Measurements from ENCODE around the gene ZNF677. TPM values are rescaled to one million over a fixed set of nuclear protein-coding genes. Genes with fewer than 3 reads are reported as not detected.

The ZNF677 gene
- total and polyA plus RNA-seq, 9 of the 15 experiments (the other 6 are each of a cell fraction or from before 2014, with no cell fraction given) = 1.5 to 2.3 (median 1.8) TPM

DNA sequence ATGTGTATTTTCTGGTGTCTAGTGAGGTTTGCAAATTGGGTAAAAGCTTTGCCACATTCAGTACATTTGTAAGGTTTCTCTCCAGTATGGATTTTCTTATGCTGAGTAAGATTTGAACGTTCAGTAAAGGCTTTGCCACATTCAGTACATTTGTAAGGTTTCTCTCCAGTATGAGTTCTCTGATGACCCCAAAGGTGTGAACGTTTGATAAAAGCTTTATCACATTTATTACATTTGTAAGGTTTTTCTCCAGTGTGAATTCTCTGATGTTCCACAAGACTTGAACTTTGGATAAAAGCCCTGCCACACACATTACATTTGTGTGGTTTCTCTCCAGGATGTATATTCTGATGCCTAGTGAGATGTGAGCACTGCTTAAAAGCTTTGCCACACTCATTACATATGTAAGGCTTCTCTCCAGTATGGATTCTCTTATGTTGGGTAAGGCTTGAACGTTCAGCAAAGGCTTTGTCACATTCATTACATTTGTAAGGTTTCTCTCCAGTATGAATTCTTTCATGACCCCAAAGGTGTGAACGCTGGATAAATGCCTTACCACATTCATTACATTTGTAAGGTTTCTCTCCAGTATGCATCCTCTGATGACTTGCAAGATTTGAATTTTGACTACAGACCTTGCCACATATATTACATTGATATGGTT is 17.4 kb downstream of the ZNF677 start:
- ChIA-PET CTCF (ENCODE audit: low intra/inter-chr PET ratio) (no interaction called here), POLR2A (interaction anchor here (0.8 kb wide), 1 partner anchor 79 kb away, joined by 3 read pairs; no protein-coding TSS in a partner anchor)
- no peak for DNase-seq (ENCODE audit: extremely low read depth in 1 of 4, low spot score in 3 of 4)
- H3K9ac ChIP-seq (ENCODE audit: insufficient read depth in 1 of 2, low read depth in 2 of 2, low read length in 2 of 2) = no peak overlapping the region
- no peaks in the 10 kb centered on the region for H3K36me3 ChIP-seq (ENCODE audit: control insufficient read depth, insufficient read depth, low read length)
- no peaks in the 10 kb centered on the region for H3K9me3 ChIP-seq (replicated peaks; ENCODE audit: control insufficient read depth, insufficient read depth, low read depth, low read length)
- no peak overlapping the region for H3K4me2 ChIP-seq (ENCODE audit: insufficient read depth, low read length)
- intact Hi-C loops (cut with micrococcal nuclease) (no loop called here), in situ Hi-C loops (cut with MboI) (no loop called here)
- H3K79me2 ChIP-seq (ENCODE audit: control insufficient read depth, insufficient read depth, low read length) = no peaks in the 10 kb centered on the region
- 0% methylated on average over 4 of the region's 4 CpGs for WGBS (ENCODE audit: insufficient coverage, low coverage, missing lambda C conversion rate)
- no TSS peak for BruUV-seq (replicated peaks)
- no peaks in the 10 kb centered on the region for H3K9me1 ChIP-seq (ENCODE audit: control insufficient read depth, insufficient read depth, low read length)
- no peaks in the 10 kb centered on the region for H3K27me3 ChIP-seq (ENCODE audit: control insufficient read depth in 2 of 2, insufficient read depth in 2 of 2, low read length in 2 of 2)
- no peak overlapping the region for H3K4me3 ChIP-seq
- H4K20me1 ChIP-seq (replicated peaks; ENCODE audit: control insufficient read depth, insufficient read depth, low read length) = no peaks in the 10 kb centered on the region
- no peaks in the 10 kb centered on the region for H3K4me1 ChIP-seq (replicated peaks in 1 of 2; ENCODE audit: control insufficient read depth in 2 of 2, insufficient read depth in 2 of 2, low read length in 2 of 2)
- ATAC-seq = no peak
- no peak overlapping the region for H3K27ac ChIP-seq (ENCODE audit: extremely low read depth, low read depth, low read length)
- peak; percentile 95 for TF ChIP-seq ZNF274 (IDR thresholded peaks at IDR 0.05; ENCODE audit: borderline replicate concordance, low read depth, low read length)
- TF ChIP-seq ZBTB17 (CRISPR knock-in tag; IDR thresholded peaks at IDR 0.05) = no peak
- no peak for TF ChIP-seq ZNF431 (CRISPR knock-in tag; IDR thresholded peaks at IDR 0.05)
- TF ChIP-seq XRCC4 (IDR thresholded peaks at IDR 0.05; ENCODE audit: extremely low read depth, insufficient read depth, insufficient read length) = no peak
- no peak for TF ChIP-seq BDP1 (IDR thresholded peaks at IDR 0.05; ENCODE audit: insufficient read depth, insufficient read length)
- TF ChIP-seq CC2D1A (IDR thresholded peaks at IDR 0.05) = no peak
- no peak overlapping the region for H2AFZ ChIP-seq (ENCODE audit: low read depth, low read length)
- no peak for FAIRE-seq

DNA sequence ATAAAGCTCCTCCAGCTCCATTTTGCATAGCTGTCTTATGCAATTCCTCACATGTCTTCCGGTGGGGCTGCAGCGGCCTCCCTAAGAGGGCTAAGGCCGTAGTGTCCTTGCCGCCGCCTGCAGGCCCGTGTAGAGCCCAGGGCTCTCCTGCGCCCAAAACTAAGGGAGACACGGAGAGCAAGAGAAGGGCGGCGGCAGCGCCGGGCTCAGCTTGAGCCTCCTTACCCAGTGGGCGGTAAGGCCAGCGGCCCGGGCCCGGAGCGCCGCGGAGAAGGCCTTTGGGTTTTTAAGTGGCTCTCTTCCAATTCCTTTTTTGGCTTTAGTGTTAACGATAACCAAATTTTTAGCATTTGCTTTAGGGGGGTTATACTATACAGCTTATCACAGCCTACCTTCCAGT is 30.1 kb downstream of the ZNF677 start:
- DNase-seq (ENCODE audit: extremely low read depth in 1 of 4, low spot score in 3 of 4) = no peak
- no TSS peak for BruUV-seq (replicated peaks)
- no peak overlapping the region for H3K9ac ChIP-seq (ENCODE audit: insufficient read depth in 1 of 2, low read depth in 2 of 2, low read length in 2 of 2)
- H3K27ac ChIP-seq (ENCODE audit: extremely low read depth, low read depth, low read length) = no peak overlapping the region
- no peak for ATAC-seq
- FAIRE-seq = no peak
- peaks cover 2% of the 10 kb centered on the region; the same call in 1 of the 2 replicates for H3K9me3 ChIP-seq (replicated peaks; ENCODE audit: control insufficient read depth, insufficient read depth, low read depth, low read length)
- H3K9me1 ChIP-seq (ENCODE audit: control insufficient read depth, insufficient read depth, low read length) = no peaks in the 10 kb centered on the region
- H2AFZ ChIP-seq (ENCODE audit: low read depth, low read length) = no peak overlapping the region
- no peaks in the 10 kb centered on the region for H3K79me2 ChIP-seq (ENCODE audit: control insufficient read depth, insufficient read depth, low read length)
- CTCF ChIA-PET (ENCODE audit: low intra/inter-chr PET ratio) = no interaction called here
- H3K27me3 ChIP-seq (ENCODE audit: control insufficient read depth in 2 of 2, insufficient read depth in 2 of 2, low read length in 2 of 2) = no peaks in the 10 kb centered on the region; a peak in 1 of 5 replicates
- in situ Hi-C loops (cut with MboI) = no loop called here
- no peak overlapping the region for H3K4me3 ChIP-seq
- no peak overlapping the region for H3K4me2 ChIP-seq (ENCODE audit: insufficient read depth, low read length)
- POLR2A ChIA-PET = no interaction called here
- no peaks in the 10 kb centered on the region for H4K20me1 ChIP-seq (replicated peaks; ENCODE audit: control insufficient read depth, insufficient read depth, low read length)
- H3K36me3 ChIP-seq (ENCODE audit: control insufficient read depth, insufficient read depth, low read length) = no peaks in the 10 kb centered on the region
- intact Hi-C loops (cut with micrococcal nuclease) = no loop called here
- H3K4me1 ChIP-seq (replicated peaks in 1 of 2; ENCODE audit: control insufficient read depth in 2 of 2, insufficient read depth in 2 of 2, low read length in 2 of 2) = no peaks in the 10 kb centered on the region
- WGBS (ENCODE audit: insufficient coverage, low coverage, missing lambda C conversion rate) = 8% methylated on average over 7 of the region's 20 CpGs
- TF ChIP-seq SAP30 (IDR thresholded peaks at IDR 0.05; ENCODE audit: borderline replicate concordance, insufficient read depth, low read depth, low read length, poor library complexity, severe bottlenecking) (no peak), CXXC5 (CRISPR knock-in tag; IDR thresholded peaks at IDR 0.05) (no peak), ZNF316 (IDR thresholded peaks at IDR 0.05) (no peak)
- TF ChIP-seq, protein P1, sequence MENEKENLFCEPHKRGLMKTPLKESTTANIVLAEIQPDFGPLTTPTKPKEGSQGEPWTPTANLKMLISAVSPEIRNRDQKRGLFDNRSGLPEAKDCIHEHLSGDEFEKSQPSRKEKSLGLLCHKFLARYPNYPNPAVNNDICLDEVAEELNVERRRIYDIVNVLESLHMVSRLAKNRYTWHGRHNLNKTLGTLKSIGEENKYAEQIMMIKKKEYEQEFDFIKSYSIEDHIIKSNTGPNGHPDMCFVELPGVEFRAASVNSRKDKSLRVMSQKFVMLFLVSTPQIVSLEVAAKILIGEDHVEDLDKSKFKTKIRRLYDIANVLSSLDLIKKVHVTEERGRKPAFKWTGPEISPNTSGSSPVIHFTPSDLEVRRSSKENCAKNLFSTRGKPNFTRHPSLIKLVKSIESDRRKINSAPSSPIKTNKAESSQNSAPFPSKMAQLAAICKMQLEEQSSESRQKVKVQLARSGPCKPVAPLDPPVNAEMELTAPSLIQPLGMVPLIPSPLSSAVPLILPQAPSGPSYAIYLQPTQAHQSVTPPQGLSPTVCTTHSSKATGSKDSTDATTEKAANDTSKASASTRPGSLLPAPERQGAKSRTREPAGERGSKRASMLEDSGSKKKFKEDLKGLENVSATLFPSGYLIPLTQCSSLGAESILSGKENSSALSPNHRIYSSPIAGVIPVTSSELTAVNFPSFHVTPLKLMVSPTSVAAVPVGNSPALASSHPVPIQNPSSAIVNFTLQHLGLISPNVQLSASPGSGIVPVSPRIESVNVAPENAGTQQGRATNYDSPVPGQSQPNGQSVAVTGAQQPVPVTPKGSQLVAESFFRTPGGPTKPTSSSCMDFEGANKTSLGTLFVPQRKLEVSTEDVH (IDR thresholded peaks at IDR 0.05; ENCODE audit: low read depth, partially characterized antibody) = no peak
